ENCODE results near the gene FAM135A.

Gene FAM135A

DNA sequence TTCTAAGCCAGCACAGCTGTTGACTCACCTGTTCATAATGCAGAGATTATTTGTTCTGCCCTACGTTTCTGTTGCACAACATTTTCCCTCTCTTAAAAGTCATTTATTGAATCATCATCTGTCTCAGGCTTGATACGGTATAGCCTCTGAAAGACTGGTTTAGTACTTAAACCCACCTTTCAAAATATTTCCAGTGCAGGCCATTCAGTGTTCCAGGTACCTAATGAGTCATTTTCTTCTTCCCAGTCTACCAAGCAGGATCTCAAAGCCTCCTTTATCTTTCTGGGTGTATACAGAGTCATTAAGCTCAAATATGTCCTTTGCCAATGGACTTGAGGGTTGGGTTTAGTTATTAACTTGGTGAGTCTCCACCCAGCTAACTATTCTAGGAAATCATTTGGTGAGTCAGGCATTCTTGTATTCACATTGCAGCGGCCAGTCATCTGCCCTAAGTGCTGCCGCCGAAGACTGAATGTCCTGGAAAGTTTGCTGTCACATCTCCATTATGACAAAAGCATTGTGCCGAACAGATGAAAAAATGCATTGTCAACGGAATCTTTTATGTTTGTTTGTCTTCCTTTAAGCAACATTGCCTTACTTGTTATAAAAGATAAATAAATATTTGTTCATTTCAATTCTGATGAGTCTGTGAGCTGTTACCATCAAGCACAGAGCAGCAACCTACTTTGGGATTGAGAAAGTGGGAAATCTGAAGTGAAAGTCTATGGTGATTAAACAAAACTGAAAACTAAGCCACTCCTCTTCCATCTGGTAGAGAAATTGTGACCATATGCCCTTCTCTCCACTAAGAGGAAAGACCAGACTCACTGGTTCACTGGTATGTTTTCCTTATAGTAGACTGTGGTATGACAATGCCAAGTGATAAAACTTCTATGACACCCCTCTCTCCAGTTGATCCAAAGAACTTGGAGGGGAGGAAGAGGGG is 14.3 kb upstream of the FAM135A start:
- DNase-seq (ENCODE audit: low read depth in 1 of 2, low spot score in 1 of 2), result no peak
- H3K27me3 ChIP-seq (ENCODE audit: insufficient read depth, poor library complexity, severe bottlenecking), result no peaks in the 10 kb centered on the region
- TF ChIP-seq REST (IDR thresholded peaks at IDR 0.05; ENCODE audit: insufficient replicate concordance, low read depth), result no peak
- TF ChIP-seq SPI1 (IDR thresholded peaks at IDR 0.05; ENCODE audit: borderline replicate concordance, low read depth), result no peak
- TF ChIP-seq POLR2AphosphoS5 (IDR thresholded peaks at IDR 0.05; ENCODE audit: low read depth), result no peak
- no peak for TF ChIP-seq CTCF (IDR thresholded peaks at IDR 0.05; ENCODE audit: insufficient read depth, low read length)
- TF ChIP-seq GABPA (IDR thresholded peaks at IDR 0.05; ENCODE audit: low read depth), result no peak
- H3K4me3 ChIP-seq (replicated peaks; ENCODE audit: insufficient read depth, low read length), result no peak overlapping the region
- H3K27ac ChIP-seq (replicated peaks), result no peak overlapping the region

DNA sequence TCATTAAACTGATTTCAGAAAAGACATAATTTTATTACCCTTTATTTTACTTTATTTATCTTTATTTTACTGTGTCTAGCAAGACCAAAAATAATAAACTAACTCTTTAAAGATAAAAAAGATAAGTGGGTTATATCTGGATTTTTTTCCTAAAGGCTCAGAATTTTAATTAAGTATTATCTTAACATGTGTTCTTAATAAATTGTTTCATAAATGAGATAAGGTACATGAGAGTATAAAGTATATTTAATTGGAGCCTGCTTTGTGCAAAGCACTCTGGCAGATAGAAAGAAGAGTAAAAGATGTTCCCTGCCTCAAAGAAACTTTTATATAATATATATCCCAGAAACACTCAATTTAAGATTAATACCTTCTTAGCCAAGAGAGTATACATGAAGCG is 8.7 kb upstream of the FAM135A start:
- DNase-seq (ENCODE audit: low read depth in 1 of 2, low spot score in 1 of 2), result no peak
- no peak for TF ChIP-seq POLR2AphosphoS5 (IDR thresholded peaks at IDR 0.05; ENCODE audit: low read depth)
- TF ChIP-seq GABPA (IDR thresholded peaks at IDR 0.05; ENCODE audit: low read depth), result no peak
- no peak for TF ChIP-seq REST (IDR thresholded peaks at IDR 0.05; ENCODE audit: insufficient replicate concordance, low read depth)
- TF ChIP-seq SPI1 (IDR thresholded peaks at IDR 0.05; ENCODE audit: borderline replicate concordance, low read depth), result no peak
- no peak for TF ChIP-seq CTCF (IDR thresholded peaks at IDR 0.05; ENCODE audit: insufficient read depth, low read length)
- H3K27me3 ChIP-seq (ENCODE audit: insufficient read depth, poor library complexity, severe bottlenecking), result no peaks in the 10 kb centered on the region
- no peak overlapping the region for H3K27ac ChIP-seq (replicated peaks)
- H3K4me3 ChIP-seq (replicated peaks; ENCODE audit: insufficient read depth, low read length), result no peak overlapping the region

DNA sequence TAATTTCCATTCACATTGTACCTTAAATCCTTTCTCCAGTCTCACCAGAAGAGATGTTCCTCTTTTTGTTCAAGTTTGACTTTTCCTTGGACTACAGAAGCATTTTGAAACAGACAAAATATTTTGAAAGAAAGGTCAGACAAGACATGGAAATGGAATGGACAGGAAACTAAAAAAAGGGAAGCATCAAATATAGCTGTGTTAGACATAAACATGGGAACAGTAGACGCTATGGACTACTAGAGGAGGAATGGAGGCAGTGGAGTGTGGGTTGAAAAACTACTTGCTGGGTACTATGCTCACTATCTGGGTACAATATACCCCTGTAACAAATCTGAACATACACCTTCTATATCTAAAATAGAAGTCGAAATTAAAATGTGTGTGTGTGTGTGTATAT is 4.1 kb upstream of the FAM135A start:
- DNase-seq (ENCODE audit: low read depth in 1 of 2, low spot score in 1 of 2), result peak in 1 of 2 experiments; percentile 5
- Histone ChIP-seq H3K27ac (replicated peaks) (no peak overlapping the region), H3K27me3 (ENCODE audit: insufficient read depth, poor library complexity, severe bottlenecking) (no peaks in the 10 kb centered on the region), H3K4me3 (replicated peaks; ENCODE audit: insufficient read depth, low read length) (no peak overlapping the region)
- no peak for TF ChIP-seq REST (IDR thresholded peaks at IDR 0.05; ENCODE audit: insufficient replicate concordance, low read depth)
- TF ChIP-seq SPI1 (IDR thresholded peaks at IDR 0.05; ENCODE audit: borderline replicate concordance, low read depth), result no peak; the same call in 1 of the 2 replicates
- TF ChIP-seq POLR2AphosphoS5 (IDR thresholded peaks at IDR 0.05; ENCODE audit: low read depth), result no peak
- TF ChIP-seq CTCF (IDR thresholded peaks at IDR 0.05; ENCODE audit: insufficient read depth, low read length), result no peak
- no peak for TF ChIP-seq GABPA (IDR thresholded peaks at IDR 0.05; ENCODE audit: low read depth)

All from HL-60 (cell line).